CD14-positive monocyte (primary cell): Measurements from ENCODE around the gene RHBG. TPM values are rescaled to one million over a fixed set of nuclear protein-coding genes. Genes with fewer than 3 reads are reported as not detected.

Experiments
- DNase-seq, 3 donors: peaks; one replicate each; pipeline ENCODE4 v3.0.0-alpha.2; 2011 to 2022
- H2AFZ ChIP-seq: 2 replicates; pipeline ENCODE4 v1.6.0; 2012; ENCODE audit warnings: mild to moderate bottlenecking, low read depth, low read length, inconsistent platforms; ENCODE audit not compliant: insufficient read depth, poor library complexity, severe bottlenecking
- H3K27ac ChIP-seq, 2 donors: 1 replicate in 1 of 2; 2 replicates in 1 of 2; pipeline ENCODE4 v1.5.1; 2012 to 2013; ENCODE audit warnings: low read length in 2 of 2, control low read depth in 1 of 2, inconsistent platforms in 1 of 2, low read depth in 1 of 2, mild to moderate bottlenecking in 1 of 2
- H3K27me3 ChIP-seq, 2 donors: one replicate each; pipeline versions ENCODE4 v1.6.0 to v1.6.1; 2011 to 2013; ENCODE audit warnings: low read length in 2 of 2; ENCODE audit not compliant: control insufficient read depth in 2 of 2, insufficient read depth in 2 of 2
- H3K36me3 ChIP-seq, 2 donors: replicated peaks in 1 of 2; 1 replicate in 1 of 2; 2 replicates in 1 of 2; pipeline versions ENCODE4 v1.5.1 to v1.6.1; 2012 to 2013; ENCODE audit warnings: low read length in 2 of 2, control low read depth in 1 of 2, inconsistent platforms in 1 of 2, mild to moderate bottlenecking in 1 of 2; ENCODE audit not compliant: insufficient read depth in 2 of 2, control insufficient read depth in 1 of 2
- H3K4me1 ChIP-seq, 2 donors: 1 replicate in 1 of 2; 2 replicates in 1 of 2; pipeline versions ENCODE4 v1.5.1 to v1.6.1; 2012 to 2013; ENCODE audit warnings: low read length in 2 of 2, control low read depth in 1 of 2, inconsistent platforms in 1 of 2, mild to moderate bottlenecking in 1 of 2, moderate library complexity in 1 of 2; ENCODE audit not compliant: insufficient read depth in 2 of 2, control insufficient read depth in 1 of 2
- H3K4me2 ChIP-seq: replicated peaks from 2 replicates; pipeline ENCODE3; 2012; ENCODE audit warnings: low read length, moderate library complexity, mild to moderate bottlenecking; ENCODE audit not compliant: poor library complexity, severe bottlenecking; ENCODE audit errors: extremely low read depth
- H3K4me3 ChIP-seq, 3 experiments: fragments of 200-600 bp in 1 of 3; sonication (generic) in 1 of 3; replicated peaks in 1 of 3; 1 replicate in 2 of 3; 2 replicates in 1 of 3; pipeline ENCODE4 v1.5.1; 2011 to 2013; ENCODE audit warnings: low read length in 3 of 3, mild to moderate bottlenecking in 3 of 3, control low read depth in 2 of 3, low read depth in 2 of 3, inconsistent platforms in 1 of 3, moderate library complexity in 1 of 3
- H3K79me2 ChIP-seq: 2 replicates; pipeline ENCODE4 v1.6.0; 2012; ENCODE audit warnings: mild to moderate bottlenecking, control low read depth, inconsistent platforms, low read length, moderate library complexity; ENCODE audit not compliant: insufficient read depth
- H3K9ac ChIP-seq: 2 replicates; pipeline ENCODE4 v1.6.0; 2017; ENCODE audit warnings: low read length, mild to moderate bottlenecking; ENCODE audit not compliant: insufficient read depth, poor library complexity, severe bottlenecking
- H3K9me3 ChIP-seq, 2 donors: replicated peaks in 1 of 2; 1 replicate in 1 of 2; 2 replicates in 1 of 2; pipeline versions ENCODE4 v1.5.1 to v1.6.1; 2012 to 2013; ENCODE audit warnings: low read length in 2 of 2, control low read depth in 1 of 2; ENCODE audit not compliant: control insufficient read depth in 1 of 2, insufficient read depth in 1 of 2
- H4K20me1 ChIP-seq: 2 replicates; pipeline ENCODE4 v1.6.0; 2012; ENCODE audit warnings: mild to moderate bottlenecking, low read length, control low read depth, moderate library complexity; ENCODE audit not compliant: insufficient read depth
- H3K27ac Mint-ChIP-seq, 7 donors: one replicate each; pipeline ENCODE4 v1.8.0; 2020; ENCODE audit warnings: mild to moderate bottlenecking in 7 of 7, mixed read lengths in 7 of 7, moderate library complexity in 6 of 7, inconsistent platforms in 2 of 7
- H3K27me3 Mint-ChIP-seq, 3 donors: one replicate each; pipeline ENCODE4 v1.8.0; 2021 to 2022; ENCODE audit warnings: low read depth in 3 of 3, mild to moderate bottlenecking in 3 of 3, mixed read lengths in 3 of 3, moderate library complexity in 3 of 3, inconsistent platforms in 1 of 3
- H3K36me3 Mint-ChIP-seq, 2 donors: one replicate each; pipeline ENCODE4 v1.8.0; 2020; ENCODE audit warnings: mixed read lengths in 2 of 2, inconsistent platforms in 1 of 2, mild to moderate bottlenecking in 1 of 2
- H3K4me1 Mint-ChIP-seq: one replicate; pipeline ENCODE4 v1.8.0; 2020; ENCODE audit warnings: mild to moderate bottlenecking, mixed read lengths
- H3K4me3 Mint-ChIP-seq, 2 donors: one replicate each; pipeline ENCODE4 v1.8.0; 2020; ENCODE audit warnings: mild to moderate bottlenecking in 2 of 2, mixed read lengths in 2 of 2, moderate library complexity in 1 of 2
- H3K9me3 Mint-ChIP-seq, 7 donors: one replicate each; pipeline ENCODE4 v1.8.0; 2020 to 2022; ENCODE audit warnings: mixed read lengths in 7 of 7, mild to moderate bottlenecking in 6 of 7, moderate library complexity in 6 of 7, inconsistent platforms in 2 of 7
- WGBS: methylation state at CpG from one replicate; pipeline ENCODE4 v1.1.5; 2013; ENCODE audit warnings: missing lambda C conversion rate; ENCODE audit not compliant: insufficient coverage; 5-methylcytosine and 5-hydroxymethylcytosine counted together
- intact Hi-C, 2 donors: fragments of 100-400 bp; cut with micrococcal nuclease; formaldehyde crosslinking; loops; one replicate each; pipeline versions ENCODE4 v1.15.0 to v1.15.1; 2023
- polyA plus RNA-seq, 3 donors: library from polyadenylated mRNA; depleted of rRNA in 1 of 3; unstranded in 2 of 3; stranded (reverse) in 1 of 3; fragments of 300-500 nt in 2 of 3; fragments of >200 nt in 1 of 3; fragmentation: Illumina TruSeq in 2 of 3; gene quantifications; 1 replicate in 2 of 3; 2 replicates in 1 of 3; pipeline ENCODE4 v1.2.3, GENCODE V29; 2012 to 2021
- TF ChIP-seq, protein P1 (sequence below): fragments of 200-600 bp; IDR thresholded peaks from one replicate; pipeline ENCODE4 v1.8.0; 2022; ENCODE audit warnings: antibody characterized with exemption, mild to moderate bottlenecking

RHBG gene
- polyA plus RNA-seq, 3 donors: 0.08 TPM; not detected in 2

DNA sequence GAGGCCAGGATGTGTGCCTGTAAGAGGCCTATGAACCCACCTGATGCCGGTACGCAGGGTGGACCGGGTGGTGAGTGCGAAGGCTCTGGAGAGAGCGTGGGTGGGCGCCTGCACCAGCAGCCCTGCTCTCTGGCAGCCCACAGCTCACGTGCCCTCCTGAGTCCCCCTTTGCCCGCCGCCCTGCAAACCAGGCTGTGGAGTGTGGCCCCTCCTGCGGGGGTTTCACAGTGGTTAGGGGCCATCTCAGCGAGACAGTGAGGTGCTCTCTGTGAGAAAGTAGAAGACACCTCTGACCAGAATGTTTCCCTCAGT lies 22.3 kb downstream of the RHBG start:
- no peak overlapping the region for H3K4me3 Mint-ChIP-seq
- H3K27me3 Mint-ChIP-seq: peaks cover 47 to 60% (median 47%) of the 10 kb centered on the region in 3 donors
- peaks cover 0 to 5% of the 10 kb centered on the region in 2 donors for H3K9me3 ChIP-seq
- whole genome bisulfite sequencing: 95% methylated on average over 11 of the region's 11 CpGs
- no peaks in the 10 kb centered on the region for H4K20me1 ChIP-seq
- peaks cover 21 to 47% of the 10 kb centered on the region in 2 donors for H3K27me3 ChIP-seq
- no peak overlapping the region for H2AFZ ChIP-seq
- H3K36me3 ChIP-seq: no peaks in the 10 kb centered on the region
- no peaks in the 10 kb centered on the region for H3K36me3 Mint-ChIP-seq
- no peak overlapping the region for H3K27ac ChIP-seq
- intact Hi-C loops: no loop called here
- no peak overlapping the region for H3K4me3 ChIP-seq
- peaks cover 4 to 8% of the 10 kb centered on the region in 2 donors for H3K4me1 ChIP-seq
- H3K4me2 ChIP-seq: no peak overlapping the region
- peaks cover 5% of the 10 kb centered on the region for H3K4me1 Mint-ChIP-seq
- no peak overlapping the region for H3K9ac ChIP-seq
- TF ChIP-seq, protein P1, sequence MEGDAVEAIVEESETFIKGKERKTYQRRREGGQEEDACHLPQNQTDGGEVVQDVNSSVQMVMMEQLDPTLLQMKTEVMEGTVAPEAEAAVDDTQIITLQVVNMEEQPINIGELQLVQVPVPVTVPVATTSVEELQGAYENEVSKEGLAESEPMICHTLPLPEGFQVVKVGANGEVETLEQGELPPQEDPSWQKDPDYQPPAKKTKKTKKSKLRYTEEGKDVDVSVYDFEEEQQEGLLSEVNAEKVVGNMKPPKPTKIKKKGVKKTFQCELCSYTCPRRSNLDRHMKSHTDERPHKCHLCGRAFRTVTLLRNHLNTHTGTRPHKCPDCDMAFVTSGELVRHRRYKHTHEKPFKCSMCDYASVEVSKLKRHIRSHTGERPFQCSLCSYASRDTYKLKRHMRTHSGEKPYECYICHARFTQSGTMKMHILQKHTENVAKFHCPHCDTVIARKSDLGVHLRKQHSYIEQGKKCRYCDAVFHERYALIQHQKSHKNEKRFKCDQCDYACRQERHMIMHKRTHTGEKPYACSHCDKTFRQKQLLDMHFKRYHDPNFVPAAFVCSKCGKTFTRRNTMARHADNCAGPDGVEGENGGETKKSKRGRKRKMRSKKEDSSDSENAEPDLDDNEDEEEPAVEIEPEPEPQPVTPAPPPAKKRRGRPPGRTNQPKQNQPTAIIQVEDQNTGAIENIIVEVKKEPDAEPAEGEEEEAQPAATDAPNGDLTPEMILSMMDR: no peak
- H3K27ac Mint-ChIP-seq: no peak overlapping the region
- no peak for DNase-seq
- H3K9me3 Mint-ChIP-seq: peaks cover 0 to 13% (median 2%) of the 10 kb centered on the region in 7 donors
- no peaks in the 10 kb centered on the region for H3K79me2 ChIP-seq

DNA sequence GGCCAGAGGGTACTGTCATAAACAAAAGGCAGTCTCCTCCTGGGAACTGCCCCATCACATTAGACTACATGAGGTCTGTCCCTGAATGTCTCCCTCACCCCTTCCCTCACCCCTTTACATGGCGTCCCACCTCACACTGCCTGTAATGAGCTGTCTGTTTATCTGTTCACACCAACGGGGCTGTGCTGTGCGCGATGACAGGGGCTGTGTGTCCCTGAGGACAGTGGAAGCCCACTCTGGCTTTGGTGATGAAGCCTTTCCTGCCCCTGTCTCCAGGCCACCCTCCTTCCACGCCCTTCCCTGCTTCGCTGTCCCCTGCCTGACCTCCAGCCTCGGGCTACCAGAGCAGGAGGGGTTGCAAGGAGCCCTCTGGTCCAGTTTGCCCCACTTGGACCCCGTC lies 22.7 kb downstream of the RHBG start:
- peaks cover 5% of the 10 kb centered on the region for H3K4me1 Mint-ChIP-seq
- no peak overlapping the region for H3K9ac ChIP-seq
- H3K27me3 Mint-ChIP-seq: peaks cover 43 to 57% (median 45%) of the 10 kb centered on the region in 3 donors
- peaks cover 0 to 13% (median 2%) of the 10 kb centered on the region in 7 donors for H3K9me3 Mint-ChIP-seq
- H3K4me2 ChIP-seq: no peak overlapping the region
- DNase-seq: no peak
- 90% methylated on average over 8 of the region's 8 CpGs for WGBS
- H3K36me3 ChIP-seq: no peaks in the 10 kb centered on the region
- H2AFZ ChIP-seq: no peak overlapping the region
- H3K27ac ChIP-seq: no peak overlapping the region
- H3K27me3 ChIP-seq: peaks cover 21 to 44% of the 10 kb centered on the region in 2 donors
- H3K4me1 ChIP-seq: peaks cover 4 to 8% of the 10 kb centered on the region in 2 donors
- TF ChIP-seq, protein P1: no peak
- H3K79me2 ChIP-seq: no peaks in the 10 kb centered on the region
- no peaks in the 10 kb centered on the region for H4K20me1 ChIP-seq
- intact Hi-C loops: no loop called here
- H3K4me3 ChIP-seq: no peak overlapping the region
- peaks cover 0 to 5% of the 10 kb centered on the region in 2 donors for H3K9me3 ChIP-seq
- no peaks in the 10 kb centered on the region for H3K36me3 Mint-ChIP-seq
- H3K27ac Mint-ChIP-seq: no peak overlapping the region
- H3K4me3 Mint-ChIP-seq: no peak overlapping the region
